ENCODE results near the gene RER1. TPM values are rescaled to one million over a fixed set of nuclear protein-coding genes. Genes with fewer than 3 reads are reported as not detected.

Gene RER1
- polyA plus RNA-seq, 1 donor from 2014 or later = 58.7 TPM

DNA sequence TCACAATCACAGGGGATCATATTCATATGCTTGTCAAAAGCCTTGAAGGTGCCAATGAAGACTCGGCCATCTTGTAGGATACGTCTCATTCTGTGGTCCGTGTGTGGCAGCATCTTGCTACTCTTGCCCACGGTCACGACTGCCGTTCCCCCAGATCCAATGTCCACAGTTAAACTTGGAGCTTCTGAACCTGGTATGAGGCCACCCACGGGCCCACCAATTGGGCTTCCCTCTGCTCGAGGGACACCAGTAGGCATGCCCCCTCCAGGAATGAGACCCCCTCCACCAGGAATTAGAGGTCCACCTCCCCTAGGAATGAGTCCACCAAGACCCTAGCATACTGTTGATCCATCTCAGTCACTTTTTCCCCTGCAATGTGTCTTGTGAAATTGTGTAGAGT, 39.9 kb upstream of the RER1 start:
- Histone ChIP-seq H3K79me2 (replicated peaks; ENCODE audit: insufficient read depth, low read length) (no peaks in the 10 kb centered on the region), H3F3A (ENCODE audit: insufficient read depth, low read length, poor library complexity, severe bottlenecking) (no peaks in the 10 kb centered on the region), H3K9me3 (ENCODE audit: low read length) (no peaks in the 10 kb centered on the region), H3K4me3 (ENCODE audit: low read length) (no peak overlapping the region), H3K9me2 (ENCODE audit: insufficient read depth, low read length) (no peaks in the 10 kb centered on the region), H3K36me3 (ENCODE audit: insufficient read depth, low read length) (no peaks in the 10 kb centered on the region), H3K9ac (ENCODE audit: low read length) (no peak overlapping the region), H3K27ac (ENCODE audit: low read length) (no peak overlapping the region), H3K27me3 (ENCODE audit: insufficient read depth, low read depth, low read length) (no peaks in the 10 kb centered on the region), H2AFZ (ENCODE audit: low read depth, low read length) (no peak overlapping the region), H4K20me1 (ENCODE audit: insufficient read depth) (no peaks in the 10 kb centered on the region), H3K4me2 (ENCODE audit: low read length) (no peak overlapping the region)
- TF ChIP-seq, protein P1, sequence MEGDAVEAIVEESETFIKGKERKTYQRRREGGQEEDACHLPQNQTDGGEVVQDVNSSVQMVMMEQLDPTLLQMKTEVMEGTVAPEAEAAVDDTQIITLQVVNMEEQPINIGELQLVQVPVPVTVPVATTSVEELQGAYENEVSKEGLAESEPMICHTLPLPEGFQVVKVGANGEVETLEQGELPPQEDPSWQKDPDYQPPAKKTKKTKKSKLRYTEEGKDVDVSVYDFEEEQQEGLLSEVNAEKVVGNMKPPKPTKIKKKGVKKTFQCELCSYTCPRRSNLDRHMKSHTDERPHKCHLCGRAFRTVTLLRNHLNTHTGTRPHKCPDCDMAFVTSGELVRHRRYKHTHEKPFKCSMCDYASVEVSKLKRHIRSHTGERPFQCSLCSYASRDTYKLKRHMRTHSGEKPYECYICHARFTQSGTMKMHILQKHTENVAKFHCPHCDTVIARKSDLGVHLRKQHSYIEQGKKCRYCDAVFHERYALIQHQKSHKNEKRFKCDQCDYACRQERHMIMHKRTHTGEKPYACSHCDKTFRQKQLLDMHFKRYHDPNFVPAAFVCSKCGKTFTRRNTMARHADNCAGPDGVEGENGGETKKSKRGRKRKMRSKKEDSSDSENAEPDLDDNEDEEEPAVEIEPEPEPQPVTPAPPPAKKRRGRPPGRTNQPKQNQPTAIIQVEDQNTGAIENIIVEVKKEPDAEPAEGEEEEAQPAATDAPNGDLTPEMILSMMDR (IDR thresholded peaks at IDR 0.05; ENCODE audit: poor library complexity, severe bottlenecking) = no peak
- TF ChIP-seq RAD21 (conservative IDR thresholded peaks at IDR 0.05) (no peak), MXI1 (conservative IDR thresholded peaks at IDR 0.05; ENCODE audit: poor library complexity, severe bottlenecking) (no peak), EZH2 (IDR thresholded peaks at IDR 0.05; ENCODE audit: borderline replicate concordance, insufficient read depth, low read length, poor library complexity, severe bottlenecking) (no peak), POLR2AphosphoS5 (IDR thresholded peaks at IDR 0.05) (no peak), EP300 (conservative IDR thresholded peaks at IDR 0.05; ENCODE audit: poor library complexity, severe bottlenecking) (no peak), SMC3 (conservative IDR thresholded peaks at IDR 0.05; ENCODE audit: poor library complexity) (no peak), TAF1 (IDR thresholded peaks at IDR 0.05; ENCODE audit: low read depth) (no peak)
- TF ChIP-seq, protein P2, sequence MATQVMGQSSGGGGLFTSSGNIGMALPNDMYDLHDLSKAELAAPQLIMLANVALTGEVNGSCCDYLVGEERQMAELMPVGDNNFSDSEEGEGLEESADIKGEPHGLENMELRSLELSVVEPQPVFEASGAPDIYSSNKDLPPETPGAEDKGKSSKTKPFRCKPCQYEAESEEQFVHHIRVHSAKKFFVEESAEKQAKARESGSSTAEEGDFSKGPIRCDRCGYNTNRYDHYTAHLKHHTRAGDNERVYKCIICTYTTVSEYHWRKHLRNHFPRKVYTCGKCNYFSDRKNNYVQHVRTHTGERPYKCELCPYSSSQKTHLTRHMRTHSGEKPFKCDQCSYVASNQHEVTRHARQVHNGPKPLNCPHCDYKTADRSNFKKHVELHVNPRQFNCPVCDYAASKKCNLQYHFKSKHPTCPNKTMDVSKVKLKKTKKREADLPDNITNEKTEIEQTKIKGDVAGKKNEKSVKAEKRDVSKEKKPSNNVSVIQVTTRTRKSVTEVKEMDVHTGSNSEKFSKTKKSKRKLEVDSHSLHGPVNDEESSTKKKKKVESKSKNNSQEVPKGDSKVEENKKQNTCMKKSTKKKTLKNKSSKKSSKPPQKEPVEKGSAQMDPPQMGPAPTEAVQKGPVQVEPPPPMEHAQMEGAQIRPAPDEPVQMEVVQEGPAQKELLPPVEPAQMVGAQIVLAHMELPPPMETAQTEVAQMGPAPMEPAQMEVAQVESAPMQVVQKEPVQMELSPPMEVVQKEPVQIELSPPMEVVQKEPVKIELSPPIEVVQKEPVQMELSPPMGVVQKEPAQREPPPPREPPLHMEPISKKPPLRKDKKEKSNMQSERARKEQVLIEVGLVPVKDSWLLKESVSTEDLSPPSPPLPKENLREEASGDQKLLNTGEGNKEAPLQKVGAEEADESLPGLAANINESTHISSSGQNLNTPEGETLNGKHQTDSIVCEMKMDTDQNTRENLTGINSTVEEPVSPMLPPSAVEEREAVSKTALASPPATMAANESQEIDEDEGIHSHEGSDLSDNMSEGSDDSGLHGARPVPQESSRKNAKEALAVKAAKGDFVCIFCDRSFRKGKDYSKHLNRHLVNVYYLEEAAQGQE (IDR thresholded peaks at IDR 0.05; ENCODE audit: borderline replicate concordance) = no peak

DNA sequence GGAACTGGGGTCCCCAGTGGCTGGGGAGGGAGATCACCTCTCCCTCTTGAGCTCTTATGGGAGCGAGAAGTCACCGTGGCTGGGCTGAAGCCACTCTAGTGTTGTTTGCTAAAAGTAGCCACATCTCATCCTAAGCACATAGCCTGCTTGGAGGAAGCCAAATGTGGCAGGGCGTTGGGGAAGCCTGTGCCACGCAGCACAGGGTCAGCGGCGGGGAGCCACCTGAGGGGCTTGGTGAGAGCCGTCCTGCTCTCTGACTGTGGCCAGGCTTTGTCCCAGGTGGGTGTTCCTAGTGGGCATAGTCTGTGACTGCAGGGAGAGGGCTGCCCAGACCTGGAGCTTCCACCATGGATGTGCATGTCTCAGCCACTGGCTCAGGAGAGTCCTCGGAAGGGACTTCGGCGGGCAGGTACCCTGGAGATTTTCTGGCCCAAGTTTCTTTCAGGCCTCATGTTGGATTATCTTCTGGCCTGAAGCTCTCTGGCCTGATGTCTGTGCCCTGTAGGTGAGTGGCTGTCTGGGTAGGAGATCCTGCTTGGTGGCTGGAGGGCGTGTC, 39.2 kb upstream of the RER1 start:
- Histone ChIP-seq H3K36me3 (ENCODE audit: insufficient read depth, low read length) (no peaks in the 10 kb centered on the region), H4K20me1 (ENCODE audit: insufficient read depth) (no peaks in the 10 kb centered on the region), H3K4me3 (ENCODE audit: low read length) (no peak overlapping the region), H3K27ac (ENCODE audit: low read length) (no peak overlapping the region), H2AFZ (ENCODE audit: low read depth, low read length) (no peak overlapping the region), H3K9me2 (ENCODE audit: insufficient read depth, low read length) (no peaks in the 10 kb centered on the region), H3F3A (ENCODE audit: insufficient read depth, low read length, poor library complexity, severe bottlenecking) (no peaks in the 10 kb centered on the region), H3K9ac (ENCODE audit: low read length) (no peak overlapping the region), H3K4me2 (ENCODE audit: low read length) (no peak overlapping the region), H3K9me3 (ENCODE audit: low read length) (no peaks in the 10 kb centered on the region), H3K79me2 (replicated peaks; ENCODE audit: insufficient read depth, low read length) (no peaks in the 10 kb centered on the region), H3K27me3 (ENCODE audit: insufficient read depth, low read depth, low read length) (no peaks in the 10 kb centered on the region)
- no peak for TF ChIP-seq MXI1 (conservative IDR thresholded peaks at IDR 0.05; ENCODE audit: poor library complexity, severe bottlenecking)
- no peak for TF ChIP-seq TAF1 (IDR thresholded peaks at IDR 0.05; ENCODE audit: low read depth)
- TF ChIP-seq EZH2 (IDR thresholded peaks at IDR 0.05; ENCODE audit: borderline replicate concordance, insufficient read depth, low read length, poor library complexity, severe bottlenecking) = no peak
- TF ChIP-seq, protein P1 (IDR thresholded peaks at IDR 0.05; ENCODE audit: poor library complexity, severe bottlenecking) = no peak
- TF ChIP-seq POLR2AphosphoS5 (IDR thresholded peaks at IDR 0.05) = no peak
- no peak for TF ChIP-seq SMC3 (conservative IDR thresholded peaks at IDR 0.05; ENCODE audit: poor library complexity)
- TF ChIP-seq RAD21 (conservative IDR thresholded peaks at IDR 0.05) = no peak
- no peak for TF ChIP-seq EP300 (conservative IDR thresholded peaks at IDR 0.05; ENCODE audit: poor library complexity, severe bottlenecking)
- TF ChIP-seq, protein P2 (IDR thresholded peaks at IDR 0.05; ENCODE audit: borderline replicate concordance) = no peak
